Body of pancreas (tissue), 4 donors: ENCODE results near the gene MGRN1. TPM values are rescaled to one million over a fixed set of nuclear protein-coding genes. Genes with fewer than 3 reads are reported as not detected.

Experiments used
- ATAC-seq: fragments of 150-250 bp; one replicate; pipeline ENCODE4 v1.9.1; 2016
- DNase-seq, 4 donors: peaks; one replicate each; pipeline ENCODE4 v3.0.0-alpha.2; 2019
- H3K27ac ChIP-seq, 4 donors: fragments of 200-600 bp; sonication (generic); 1 replicate in 3 of 4; 2 replicates in 1 of 4; pipeline versions ENCODE4 v1.5.1 to v1.6.1; 2016 to 2019; ENCODE audit warnings: mild to moderate bottlenecking in 1 of 4, mixed read lengths in 1 of 4, moderate library complexity in 1 of 4
- H3K27me3 ChIP-seq, 2 donors: fragments of 200-600 bp; sonication (generic); one replicate each; pipeline ENCODE4 v1.6.0; 2016; ENCODE audit warnings: mild to moderate bottlenecking in 1 of 2
- H3K36me3 ChIP-seq, 2 donors: fragments of 200-600 bp; sonication (generic); replicated peaks in 1 of 2; 2 replicates each; pipeline ENCODE4 v1.5.1; 2016; ENCODE audit warnings: low read depth in 2 of 2; ENCODE audit not compliant: insufficient read depth in 1 of 2
- H3K4me1 ChIP-seq: fragments of 200-600 bp; sonication (generic); one replicate; pipeline ENCODE4 v1.6.0; 2016
- H3K4me3 ChIP-seq, 2 donors: fragments of 200-600 bp; sonication (generic); 1 replicate in 1 of 2; 2 replicates in 1 of 2; pipeline ENCODE4 v1.5.1; 2016 to 2019
- H3K9me3 ChIP-seq, 3 donors: fragments of 200-600 bp; sonication (generic); 1 replicate in 2 of 3; 2 replicates in 1 of 3; pipeline ENCODE4 v1.5.1; 2016
- POLR2A ChIP-seq, 3 donors: fragments of 450-650 bp; IDR thresholded peaks; one replicate each; pipeline ENCODE4 v1.6.1; 2016; ENCODE audit warnings: antibody characterized with exemption in 3 of 3, mild to moderate bottlenecking in 2 of 3
- WGBS, 2 donors: methylation state at CpG; one replicate each; pipeline ENCODE4 v1.1.5; 2017; 5-methylcytosine and 5-hydroxymethylcytosine counted together
- intact Hi-C: fragments of 100-400 bp; cut with DNase I; formaldehyde crosslinking; loops from one replicate; pipeline ENCODE4 v1.15.1; 2023
- total RNA-seq, 2 donors: library from RNA; depleted of rRNA; stranded (reverse); fragments of >200 nt; gene quantifications; one replicate each; pipeline ENCODE4 v1.1.0, GENCODE V29; 2016
- TF ChIP-seq, protein P1 (sequence below), 7 experiments: fragments of 450-650 bp in 4 of 7; fragments of 200-600 bp in 3 of 7; sonication (generic) in 3 of 7; IDR thresholded peaks; one replicate each; pipeline ENCODE4 v1.5.1; 2016 to 2019; ENCODE audit warnings: antibody characterized with exemption in 7 of 7

MGRN1 gene
- total RNA-seq, 2 donors from 2014 or later, result 23.3 to 44.8 TPM

DNA sequence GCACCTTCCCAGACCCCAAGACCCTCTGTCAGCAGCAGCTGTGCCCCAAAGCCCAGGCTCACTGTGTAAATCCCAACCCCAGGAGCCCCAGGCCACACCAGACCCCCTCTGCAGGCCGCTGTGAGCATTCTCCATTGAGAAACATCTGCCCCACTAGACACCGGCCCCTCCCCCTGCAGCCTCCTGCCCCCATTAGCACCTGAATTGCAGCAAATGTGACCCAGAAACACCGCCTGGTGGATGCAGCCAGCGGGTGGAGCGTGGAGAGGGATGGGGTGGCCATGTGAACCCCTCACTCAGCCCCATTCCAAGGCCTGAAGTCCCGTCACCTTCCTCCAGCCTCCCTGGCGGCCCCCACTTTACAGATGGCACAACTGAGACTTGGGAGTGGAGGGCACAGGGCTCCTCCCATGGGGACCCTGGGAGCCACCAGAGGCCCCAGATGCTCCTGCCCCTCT lies 12.1 kb upstream of the MGRN1 start:
- H3K4me1 ChIP-seq, result peaks cover 54% of the 10 kb centered on the region
- no peak overlapping the region for H3K4me3 ChIP-seq

DNA sequence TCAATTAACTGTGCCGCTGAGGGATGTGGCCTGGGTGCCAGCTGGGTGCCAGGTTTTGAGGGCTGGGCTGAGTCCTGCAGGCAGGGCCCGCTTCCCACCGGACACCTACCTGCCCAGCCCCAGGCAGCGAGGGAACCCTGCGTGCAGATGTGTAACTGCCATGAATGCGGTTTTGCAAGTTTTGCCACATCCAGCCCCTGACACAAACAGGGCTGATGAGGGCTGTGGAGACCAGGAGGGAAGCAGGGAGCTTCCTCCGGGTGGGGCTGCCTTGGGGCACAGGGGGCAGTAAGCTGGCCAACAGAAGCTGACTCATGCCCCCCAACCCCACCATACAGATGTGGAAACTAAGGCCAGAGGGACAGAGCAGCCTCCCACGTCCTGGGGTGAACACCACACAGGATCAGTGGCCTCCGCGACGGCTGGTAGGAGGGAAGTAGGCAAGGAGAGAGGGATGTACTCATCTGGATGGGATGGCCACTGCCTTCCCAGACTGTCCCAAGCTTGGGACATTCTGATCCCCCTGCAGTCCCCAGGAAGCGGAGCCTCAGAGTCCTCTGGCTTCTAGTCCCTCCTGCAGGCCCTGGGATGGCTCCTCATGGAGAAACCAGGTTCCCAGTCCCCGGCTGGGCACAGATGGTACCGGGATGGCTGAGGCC lies 11.5 kb upstream of the MGRN1 start:
- Histone ChIP-seq H3K9me3 (no peaks in the 10 kb centered on the region), H3K36me3 (peaks cover 0 to 9% of the 10 kb centered on the region in 2 donors)
- no peak for DNase-seq

More for the DNA sequence above, 12.1 kb upstream of the MGRN1 start:
- no peak for ATAC-seq
- intact Hi-C loops, result no loop called here
- TF ChIP-seq, protein P1, sequence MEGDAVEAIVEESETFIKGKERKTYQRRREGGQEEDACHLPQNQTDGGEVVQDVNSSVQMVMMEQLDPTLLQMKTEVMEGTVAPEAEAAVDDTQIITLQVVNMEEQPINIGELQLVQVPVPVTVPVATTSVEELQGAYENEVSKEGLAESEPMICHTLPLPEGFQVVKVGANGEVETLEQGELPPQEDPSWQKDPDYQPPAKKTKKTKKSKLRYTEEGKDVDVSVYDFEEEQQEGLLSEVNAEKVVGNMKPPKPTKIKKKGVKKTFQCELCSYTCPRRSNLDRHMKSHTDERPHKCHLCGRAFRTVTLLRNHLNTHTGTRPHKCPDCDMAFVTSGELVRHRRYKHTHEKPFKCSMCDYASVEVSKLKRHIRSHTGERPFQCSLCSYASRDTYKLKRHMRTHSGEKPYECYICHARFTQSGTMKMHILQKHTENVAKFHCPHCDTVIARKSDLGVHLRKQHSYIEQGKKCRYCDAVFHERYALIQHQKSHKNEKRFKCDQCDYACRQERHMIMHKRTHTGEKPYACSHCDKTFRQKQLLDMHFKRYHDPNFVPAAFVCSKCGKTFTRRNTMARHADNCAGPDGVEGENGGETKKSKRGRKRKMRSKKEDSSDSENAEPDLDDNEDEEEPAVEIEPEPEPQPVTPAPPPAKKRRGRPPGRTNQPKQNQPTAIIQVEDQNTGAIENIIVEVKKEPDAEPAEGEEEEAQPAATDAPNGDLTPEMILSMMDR (IDR thresholded peaks at IDR 0.05), result no peak
- TF ChIP-seq POLR2A (IDR thresholded peaks at IDR 0.05), result no peak
- Histone ChIP-seq H3K9me3 (no peaks in the 10 kb centered on the region), H3K36me3 (peaks cover 0 to 11% of the 10 kb centered on the region in 2 donors), H3K27ac (no peak overlapping the region), H3K27me3 (no peaks in the 10 kb centered on the region)
- 92% methylated on average over 7 of the region's 7 CpGs; no CpG with 5 or more reads in 1 of the 2 donors for WGBS, 2 donors
- DNase-seq, result no peak

GRCh38 chr16:4613636-4614570 lies 10.7 kb upstream of the MGRN1 start:
- H3K4me3 ChIP-seq, result peak overlapping the region; percentile 53 to 79
- ATAC-seq (no peak), DNase-seq (peak; percentile 33 to 52 (median 41))
- H3K36me3 ChIP-seq, result peaks cover 0 to 2% of the 10 kb centered on the region in 2 donors
- no peaks in the 10 kb centered on the region for H3K9me3 ChIP-seq
- 0% methylated on average over 67 of the region's 92 CpGs; no CpG with 5 or more reads in 1 of the 2 donors for WGBS, 2 donors
- TF ChIP-seq, protein P1 (IDR thresholded peaks at IDR 0.05), result no peak
- TF ChIP-seq POLR2A (IDR thresholded peaks at IDR 0.05), result peak in 1 of 3 donors; percentile 3
- no peaks in the 10 kb centered on the region for H3K27me3 ChIP-seq
- intact Hi-C loops, result no loop called here
- H3K27ac ChIP-seq, result peak overlapping the region; percentile 82 to 99 (median 96)
- H3K4me1 ChIP-seq, result peaks cover 68% of the 10 kb centered on the region

More for the DNA sequence above, 11.5 kb upstream of the MGRN1 start:
- Histone ChIP-seq H3K27ac (peak overlapping the region in 2 of 4 donors; percentile 97 to 99), H3K4me3 (peak overlapping the region; percentile 53 to 79), H3K27me3 (no peaks in the 10 kb centered on the region), H3K4me1 (peaks cover 60% of the 10 kb centered on the region)
- ATAC-seq, result no peak
- no peak for TF ChIP-seq POLR2A (IDR thresholded peaks at IDR 0.05)
- TF ChIP-seq, protein P1 (IDR thresholded peaks at IDR 0.05), result no peak
- intact Hi-C loops, result no loop called here
- WGBS, 2 donors, result 29 to 36% methylated on average over 4 to 14 of the region's 14 CpGs

DNA sequence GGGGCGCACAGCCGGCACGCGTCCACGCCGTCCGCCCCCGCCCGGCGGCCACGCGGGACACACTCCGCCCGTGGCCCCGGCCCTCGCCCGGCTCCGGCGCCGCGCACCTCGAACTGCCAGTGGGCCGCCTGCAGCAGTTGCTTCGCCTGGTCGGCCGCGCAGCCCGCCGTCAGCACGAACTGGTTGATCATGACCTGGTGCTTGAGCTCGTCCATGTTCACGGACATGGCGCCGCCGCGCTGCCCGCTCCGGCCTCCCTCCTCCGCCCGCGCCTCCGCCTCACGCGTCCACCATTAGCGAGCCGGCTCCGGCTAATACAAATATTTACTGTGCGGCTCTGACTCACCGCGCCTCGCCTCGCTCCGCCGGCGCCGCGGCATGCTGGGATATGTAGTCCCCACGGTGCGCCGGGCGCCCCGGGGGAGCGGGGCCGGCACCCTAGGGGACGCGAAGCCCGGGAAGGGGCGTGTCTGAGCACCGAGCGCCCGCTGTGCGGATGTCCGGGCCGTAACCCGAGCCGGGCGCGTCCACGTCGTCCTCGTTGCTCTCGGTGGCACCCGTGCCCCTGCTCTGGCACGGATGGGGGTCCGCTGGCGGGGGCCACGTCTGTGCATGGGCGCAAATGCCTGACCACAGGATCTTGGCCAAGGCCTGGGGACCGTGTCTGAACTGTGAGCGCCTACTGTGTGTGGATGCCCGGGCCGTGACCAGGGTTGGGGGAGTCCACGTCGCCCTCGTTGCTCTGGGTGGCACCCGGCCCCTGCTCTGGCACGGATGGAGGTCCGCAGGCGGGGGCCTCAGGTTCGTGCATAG lies 9.8 kb upstream of the MGRN1 start, which contains the start of gene UBALD1:
Gene UBALD1, minus strand, starts transcription at position 318 of the 813 bp plus-strand sequence. Its CDS starts 91 bp downstream, at position 227.
- TF ChIP-seq, protein P1 (IDR thresholded peaks at IDR 0.05), result no peak
- TF ChIP-seq POLR2A (IDR thresholded peaks at IDR 0.05), result peak; percentile 94 to 97 (median 94)
- Histone ChIP-seq H3K4me3 (peak within 1 kb of the TSS; percentile 53 to 79), H3K27me3 (no peaks in the 10 kb centered on the region), H3K36me3 (no peaks in the 10 kb centered on the region), H3K9me3 (no peaks in the 10 kb centered on the region), H3K4me1 (peaks cover 73% of the 10 kb centered on the region), H3K27ac (peak within 1 kb of the TSS; percentile 82 to 99 (median 96))
- ATAC-seq (peak; percentile 74), DNase-seq (peak; percentile 89 to 93 (median 92))
- WGBS, 2 donors, result 2% methylated on average over 59 of the region's 100 CpGs; no CpG with 5 or more reads in 1 of the 2 donors
- intact Hi-C loops, result loop anchor here (5.0 kb wide), 1 partner anchor 78 kb away; the partner anchor contains the start of gene NUDT16L1
